Ureter (tissue), 1 donor: ENCODE data around the gene GSAP. TPM values are rescaled to one million over a fixed set of nuclear protein-coding genes. Genes with fewer than 3 reads are reported as not detected.

Experiments
- DNase-seq: peaks from one replicate; pipeline ENCODE4 v3.0.0-alpha.2; 2020; ENCODE audit warnings: low spot score
- total RNA-seq: library from RNA; stranded (reverse); gene quantifications from one replicate; pipeline ENCODE4 v1.2.4, GENCODE V29; 2023
- donor health status: DM: yes; HTN: yes; CAD: no.

The GSAP gene
- total RNA-seq, 1 donor from 2014 or later = 39.7 TPM

DNA sequence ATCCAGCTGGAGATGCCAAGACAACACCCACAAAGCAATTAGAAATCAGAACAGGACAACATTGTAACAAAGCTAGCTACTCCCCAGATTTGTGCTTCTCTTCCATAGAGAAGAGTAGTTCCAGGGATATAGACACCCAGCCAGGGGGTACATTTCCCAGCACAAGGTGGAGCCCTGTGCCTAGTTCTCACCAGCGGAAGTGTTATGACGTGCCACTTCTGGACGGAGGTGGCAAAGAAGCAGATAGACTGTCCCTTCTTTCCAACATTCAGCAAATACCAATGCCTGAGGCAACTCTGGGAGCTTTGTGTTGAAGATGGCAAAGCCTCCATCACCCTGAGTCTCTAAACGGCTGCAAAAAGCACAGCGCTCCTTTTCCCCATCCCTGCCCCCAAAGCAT lies 23.4 kb upstream of the GSAP start:
- no peak for DNase-seq

DNA sequence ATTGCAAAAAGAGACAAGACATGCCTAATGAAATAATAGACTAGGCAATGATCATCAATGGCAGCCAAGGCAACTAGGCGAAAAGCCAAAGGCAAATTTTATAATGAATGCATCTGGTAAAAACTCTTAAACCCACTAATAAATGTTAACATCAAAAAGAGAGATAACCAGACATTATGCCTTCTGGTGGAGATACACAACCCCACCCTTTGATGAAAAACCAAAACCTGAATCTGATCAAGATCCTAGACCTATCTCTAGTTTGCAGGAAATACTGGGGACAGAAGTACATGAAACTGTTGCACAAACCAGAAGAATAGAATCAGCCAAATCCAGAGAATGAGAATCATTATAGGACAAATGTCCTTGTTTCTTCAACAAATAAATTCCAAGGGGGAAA lies 22.0 kb upstream of the GSAP start:
- DNase-seq = no peak

DNA sequence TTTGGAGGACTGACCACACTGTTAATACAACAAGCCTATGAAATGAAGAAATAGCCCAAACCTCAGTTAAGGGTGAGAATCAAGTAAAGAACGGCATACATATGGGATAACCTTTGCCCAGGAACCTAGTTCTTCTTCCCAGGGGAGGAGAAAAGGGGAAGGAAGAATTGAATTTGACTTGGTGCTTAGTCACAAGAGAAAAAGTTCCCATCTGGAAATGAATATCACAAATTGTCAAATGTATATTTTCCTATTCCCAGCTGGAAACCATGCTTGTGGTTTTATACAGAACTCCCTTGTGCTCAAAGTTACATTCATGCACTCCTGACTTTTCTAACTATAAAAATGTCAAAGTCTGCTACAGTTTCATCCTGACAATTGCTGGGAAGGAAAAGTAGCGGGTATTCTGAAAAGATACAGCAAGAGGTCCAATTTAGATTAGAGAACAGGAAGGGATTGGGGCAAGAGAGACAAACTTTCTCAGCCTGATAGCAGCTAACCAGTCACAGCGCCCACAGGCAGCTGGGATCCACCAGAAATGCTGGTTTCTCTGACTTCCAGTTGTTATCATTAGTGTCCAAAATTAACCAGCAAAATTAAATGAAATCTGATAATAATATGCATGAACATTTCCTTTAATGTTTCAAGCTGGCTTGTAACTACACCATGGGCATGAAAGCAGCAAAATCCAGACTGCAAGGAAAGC lies 18.6 kb upstream of the GSAP start:
- no peak for DNase-seq

DNA sequence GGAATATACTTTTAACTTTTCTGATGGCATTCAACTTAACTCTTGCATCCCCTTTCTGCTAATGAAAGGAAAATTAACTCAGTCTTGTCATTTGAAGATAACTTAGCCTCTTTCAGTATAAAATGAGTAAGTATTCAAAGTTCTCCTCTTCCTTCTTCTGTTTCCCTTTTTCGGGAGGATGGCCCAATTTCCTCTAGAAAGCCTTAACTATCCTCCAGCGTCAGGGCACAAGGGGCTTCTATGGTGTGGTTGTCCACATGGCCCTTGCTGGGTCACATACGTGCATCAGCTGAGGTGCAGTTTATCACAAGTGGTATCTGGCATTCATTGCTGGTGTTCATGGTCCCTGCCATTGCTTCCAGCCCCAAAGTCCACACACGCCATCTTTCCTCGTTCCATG lies 17.8 kb upstream of the GSAP start:
- no peak for DNase-seq

DNA sequence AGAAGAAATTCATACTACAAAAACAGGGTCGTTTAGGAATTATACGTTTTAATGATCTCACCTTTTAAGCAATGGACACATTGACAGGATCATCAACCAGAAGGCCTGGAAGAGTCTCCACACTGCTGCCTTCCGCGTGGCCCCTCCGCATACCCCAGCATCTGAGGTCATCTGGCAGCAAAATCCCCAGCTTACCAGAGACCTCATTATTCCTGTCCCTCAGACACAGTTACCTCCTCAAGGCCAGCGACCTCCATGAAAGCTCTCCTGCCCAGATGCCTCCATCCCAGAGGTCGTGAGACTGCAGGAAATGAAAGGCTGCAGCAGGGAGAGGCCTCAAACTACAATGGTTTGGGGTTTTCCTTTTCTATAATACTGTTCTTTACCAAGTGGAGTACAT lies 14.8 kb upstream of the GSAP start:
- no peak for DNase-seq

DNA sequence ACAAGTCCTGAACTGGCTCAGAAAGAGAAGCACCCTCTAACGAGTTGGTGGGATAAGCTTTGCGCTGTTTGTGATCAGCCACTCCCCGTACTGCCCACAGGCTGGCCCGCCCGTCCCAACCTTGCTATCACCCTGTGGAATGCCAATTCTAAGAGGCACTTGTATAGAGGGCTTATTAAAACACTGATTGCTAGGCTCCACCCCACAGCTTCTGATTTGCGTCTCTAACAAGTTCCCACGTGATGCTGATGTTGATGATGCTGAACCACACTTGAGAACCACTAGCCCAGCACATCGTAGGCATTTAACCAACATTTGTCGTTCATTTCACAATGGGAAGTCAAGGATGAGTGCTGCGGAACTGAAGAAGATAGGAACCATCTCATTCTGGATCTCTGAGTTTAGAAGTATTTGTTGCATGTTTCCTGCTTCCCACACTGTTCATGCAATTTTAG lies 12.7 kb upstream of the GSAP start:
- DNase-seq = no peak

DNA sequence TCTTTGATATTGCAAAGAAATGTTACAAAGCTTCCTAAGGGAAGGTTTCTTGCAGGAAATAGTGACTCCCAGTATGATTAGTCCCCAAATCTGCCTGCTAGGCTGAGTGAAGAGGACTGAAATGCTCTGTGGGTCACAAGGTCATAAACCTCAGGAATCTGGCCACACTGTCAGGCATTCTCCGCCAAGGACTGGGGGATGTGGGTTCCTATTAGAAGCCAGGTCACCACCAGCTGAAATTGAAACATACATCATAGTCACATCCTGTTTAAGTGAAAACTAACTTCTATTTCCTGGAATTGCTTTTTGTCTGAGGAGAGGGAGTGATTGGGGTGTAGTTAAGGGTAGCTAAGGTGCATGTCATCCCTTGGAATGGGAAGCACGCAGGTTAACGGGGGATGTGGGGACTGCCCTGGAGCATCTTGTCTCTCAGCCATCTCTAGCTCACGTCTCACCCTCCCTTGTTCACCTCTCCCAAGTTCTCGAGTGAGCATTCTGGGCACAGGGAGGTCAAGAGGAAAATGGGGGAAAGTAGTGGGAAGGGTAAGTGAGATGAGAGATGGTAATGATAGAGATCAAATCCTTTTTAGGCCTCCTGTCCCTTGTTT lies 12.0 kb upstream of the GSAP start:
- DNase-seq = no peak

DNA sequence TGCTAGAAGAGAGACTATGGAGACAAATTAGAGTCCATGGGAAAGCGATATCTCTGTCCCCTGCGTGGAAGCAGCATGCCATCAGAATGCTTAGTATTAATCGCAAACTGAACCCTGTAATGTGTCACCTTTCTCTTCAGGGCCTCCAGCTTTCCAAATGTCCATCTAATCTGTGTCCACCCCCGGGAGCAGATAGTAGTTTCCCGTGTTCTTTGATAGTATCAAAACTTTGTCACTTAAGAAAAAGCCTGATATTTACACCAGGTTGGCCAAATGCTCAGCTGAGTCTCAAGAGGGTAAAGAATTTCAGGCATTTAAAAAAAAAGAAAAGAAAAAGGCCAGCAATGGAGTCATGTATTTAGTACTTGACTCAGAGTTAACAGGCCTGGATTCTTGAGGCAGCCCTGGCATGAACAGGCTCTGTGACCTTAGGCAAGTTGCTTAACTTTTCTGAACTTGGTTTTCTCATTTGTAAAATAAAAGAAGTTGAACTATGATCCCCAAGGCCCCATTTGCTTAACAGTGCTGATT lies 10.4 kb upstream of the GSAP start:
- no peak for DNase-seq

DNA sequence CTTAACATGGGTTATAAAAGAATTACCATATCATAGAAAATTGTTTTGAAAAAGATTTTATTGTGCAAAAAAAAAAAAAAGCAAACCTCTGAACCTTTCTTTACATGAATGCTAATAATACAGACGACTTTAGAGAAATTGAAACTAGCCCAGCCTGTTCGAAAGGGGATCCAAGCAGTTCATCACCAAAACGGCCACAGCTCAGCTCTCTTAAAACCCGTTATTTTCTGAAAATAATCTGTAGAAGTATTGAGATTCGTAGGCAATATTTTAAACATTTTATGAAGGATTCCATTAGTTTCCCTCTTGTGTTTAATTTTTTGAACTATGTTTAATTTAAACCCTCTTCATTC lies 9.9 kb upstream of the GSAP start:
- no peak for DNase-seq

DNA sequence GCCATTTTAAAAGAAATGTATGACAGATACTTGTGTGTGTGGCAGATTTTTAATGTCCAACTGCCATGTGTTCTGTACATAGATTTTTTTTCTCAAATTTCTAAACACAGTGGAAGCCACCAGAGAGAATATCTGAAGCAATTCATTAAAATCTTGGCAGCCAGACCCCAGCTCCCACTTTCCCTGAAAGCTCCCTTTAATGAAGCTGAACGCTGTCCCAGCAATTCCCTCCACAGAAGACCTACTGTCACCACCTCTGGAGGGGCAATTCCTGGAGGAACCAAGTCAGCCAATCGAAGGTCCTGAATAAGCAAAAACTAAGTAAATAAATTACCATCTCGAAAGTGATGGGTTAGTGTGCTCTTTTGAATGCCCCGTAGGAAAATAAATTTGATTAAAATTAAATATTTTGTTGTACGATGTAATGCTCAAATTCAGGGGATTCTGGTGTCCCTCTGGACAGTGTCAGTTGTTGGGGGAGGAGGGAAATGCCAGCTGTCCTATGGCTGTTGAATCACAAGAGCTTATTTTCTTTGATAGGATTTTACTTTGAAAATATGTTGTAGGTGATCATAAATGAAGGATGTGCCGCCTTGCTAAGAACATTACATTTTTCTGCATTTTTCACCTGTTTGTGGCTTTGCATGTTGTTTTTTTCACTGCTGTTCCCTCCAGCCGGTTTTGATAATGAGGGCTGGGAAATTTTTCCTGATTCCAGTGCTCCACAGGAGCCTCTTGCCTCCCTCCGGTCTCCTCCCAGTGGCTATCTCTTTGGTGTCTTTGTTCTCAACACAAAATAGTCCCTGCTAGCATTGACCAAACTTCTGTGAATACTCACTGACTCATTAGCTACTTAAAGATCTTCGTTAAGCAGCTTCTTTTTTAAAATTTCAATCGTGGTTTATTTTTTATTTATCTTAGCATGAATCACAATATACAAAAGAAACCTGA lies 9.2 kb upstream of the GSAP start:
- no peak for DNase-seq

DNA sequence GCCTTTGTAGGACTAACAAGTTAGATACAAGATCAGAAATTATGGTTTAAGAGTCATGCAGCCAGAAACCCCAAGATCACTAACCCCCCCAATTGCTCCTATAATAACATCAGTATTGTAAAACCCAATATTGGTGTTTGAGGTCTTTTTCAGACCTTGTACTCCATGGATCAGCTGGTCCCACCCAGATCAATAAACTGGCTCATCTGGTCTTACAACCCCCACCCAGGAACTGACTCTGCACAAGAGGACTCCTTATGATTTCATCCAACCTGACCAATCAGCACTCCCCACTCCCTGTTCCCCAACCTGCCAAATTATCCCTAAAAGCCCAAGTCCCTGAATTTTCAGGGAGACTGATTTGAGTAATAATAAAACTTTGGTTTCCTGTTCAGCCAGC lies 6.4 kb upstream of the GSAP start:
- DNase-seq = no peak

DNA sequence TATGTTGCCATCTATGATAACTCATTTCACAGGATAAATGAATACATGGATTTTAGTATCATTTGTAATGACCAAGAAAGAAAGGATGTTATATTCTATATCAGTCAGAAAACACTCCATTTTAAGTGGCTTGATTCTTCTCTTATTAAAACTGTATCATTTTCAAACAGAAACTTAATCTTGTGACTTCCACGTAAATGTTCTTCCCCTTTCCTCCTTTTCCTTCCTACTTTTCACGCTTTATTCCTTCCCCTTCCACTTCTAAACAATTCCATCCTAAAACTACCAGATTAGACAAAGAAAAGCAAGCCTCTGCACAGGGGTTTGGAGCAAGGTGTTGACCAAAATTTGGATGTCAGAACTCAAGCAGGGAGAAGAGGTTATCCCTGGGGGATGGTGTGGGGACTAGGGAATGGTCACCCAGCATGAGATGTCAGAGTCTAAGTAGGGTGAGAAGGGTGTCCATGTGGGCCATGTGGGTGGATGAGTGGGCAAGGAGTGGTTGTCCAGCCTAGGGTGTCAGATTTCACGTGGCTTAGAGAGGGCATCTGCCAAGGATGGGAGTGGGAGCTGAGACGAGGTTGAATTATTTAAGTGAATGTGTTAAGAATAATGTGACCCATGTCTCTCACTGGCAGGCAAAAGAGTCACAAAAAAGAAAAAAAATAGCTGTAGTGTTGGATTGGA lies 5.0 kb upstream of the GSAP start:
- DNase-seq = no peak

DNA sequence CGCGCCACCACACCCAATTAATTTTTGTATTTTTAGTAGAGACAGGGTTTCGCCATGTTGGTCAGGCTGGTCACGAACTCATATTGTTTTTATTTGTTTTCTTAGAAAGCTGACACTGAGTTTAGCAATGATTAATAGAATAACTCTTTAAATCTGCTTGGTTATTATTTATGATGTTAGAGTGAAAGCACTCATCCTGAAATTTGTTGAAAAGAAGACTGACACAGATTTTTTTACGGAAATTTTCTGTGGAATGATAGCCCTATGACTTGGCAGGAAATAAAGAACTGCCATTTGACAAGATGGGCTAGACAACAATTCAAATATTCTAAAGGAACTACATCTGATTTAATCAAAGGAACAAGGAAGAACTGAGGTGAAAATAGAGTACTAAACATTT lies 4.3 kb upstream of the GSAP start:
- DNase-seq = no peak

DNA sequence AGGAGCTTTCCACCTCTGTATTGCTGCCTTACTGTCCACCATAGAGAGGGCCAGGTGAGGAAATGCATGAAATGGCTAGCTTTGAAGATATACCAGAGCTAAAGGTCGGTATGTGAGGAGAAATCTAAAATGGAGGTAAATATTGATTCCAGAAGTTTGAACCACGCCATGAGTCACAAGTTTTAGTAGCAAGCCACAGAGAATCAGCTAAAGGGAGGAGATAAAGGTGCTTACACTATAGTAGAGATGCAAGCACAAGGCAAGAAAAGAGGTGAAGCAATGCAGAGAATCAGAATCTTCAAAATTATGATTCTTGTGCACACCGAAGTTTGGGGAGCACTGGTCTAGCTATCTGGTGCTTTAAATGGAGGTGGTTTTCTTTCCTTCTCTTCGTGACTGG lies 3.0 kb upstream of the GSAP start:
- DNase-seq = no peak

DNA sequence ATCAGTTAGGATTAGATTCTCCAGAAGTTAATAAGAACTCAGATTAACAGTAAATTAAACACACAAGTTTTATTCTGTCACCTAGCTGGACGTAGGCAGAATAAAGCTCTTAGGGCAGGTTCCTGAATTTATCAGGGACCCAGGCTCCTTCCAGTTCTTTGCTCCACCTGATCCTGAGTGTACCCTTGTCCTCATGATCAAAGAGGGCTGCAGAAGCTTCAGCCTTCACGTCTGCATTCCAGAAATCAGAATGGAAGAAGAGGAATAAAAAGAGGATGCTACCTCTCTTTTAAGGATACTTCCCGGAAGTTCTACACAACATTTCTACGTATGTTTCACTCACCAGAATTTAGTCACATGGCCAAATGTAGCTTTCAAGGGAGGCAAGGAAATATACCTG lies 1.7 kb upstream of the GSAP start:
- DNase-seq = no peak

DNA sequence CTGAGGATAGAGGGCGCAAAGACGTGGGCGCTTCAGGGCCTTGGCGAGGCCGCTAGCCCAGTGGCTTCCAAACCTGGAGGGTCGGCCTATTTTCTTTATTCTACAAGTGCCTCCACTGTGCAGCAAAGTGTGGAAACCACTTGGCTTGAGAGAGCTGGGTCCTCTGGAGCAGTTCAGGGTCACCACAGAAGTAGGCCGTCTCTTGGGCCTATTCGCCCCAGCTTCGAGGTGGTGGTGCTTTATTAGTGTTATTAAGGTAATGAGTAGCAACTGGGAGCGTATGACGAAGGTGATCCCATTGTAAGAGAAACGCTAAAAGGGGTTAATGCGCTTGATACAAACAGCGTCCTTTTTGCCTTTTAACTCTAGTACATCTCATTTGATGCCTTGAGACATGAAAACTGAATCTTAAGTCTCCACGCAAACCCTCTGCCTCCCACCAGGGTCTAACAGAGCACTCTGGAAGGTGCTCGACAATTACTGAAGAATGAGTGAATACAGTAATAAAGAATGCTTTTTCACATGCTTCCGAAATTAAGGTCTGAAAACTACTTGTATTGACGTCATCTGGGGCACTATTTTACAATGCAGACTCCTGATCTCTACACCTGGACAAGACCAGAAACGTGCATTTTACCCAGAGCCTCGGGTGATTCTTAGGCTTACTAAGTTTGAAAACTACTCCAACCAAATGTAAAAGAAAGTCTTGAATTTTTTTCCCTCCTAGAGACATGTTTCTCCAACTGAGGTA lies 647 bp upstream of the GSAP start:
- no peak for DNase-seq

DNA sequence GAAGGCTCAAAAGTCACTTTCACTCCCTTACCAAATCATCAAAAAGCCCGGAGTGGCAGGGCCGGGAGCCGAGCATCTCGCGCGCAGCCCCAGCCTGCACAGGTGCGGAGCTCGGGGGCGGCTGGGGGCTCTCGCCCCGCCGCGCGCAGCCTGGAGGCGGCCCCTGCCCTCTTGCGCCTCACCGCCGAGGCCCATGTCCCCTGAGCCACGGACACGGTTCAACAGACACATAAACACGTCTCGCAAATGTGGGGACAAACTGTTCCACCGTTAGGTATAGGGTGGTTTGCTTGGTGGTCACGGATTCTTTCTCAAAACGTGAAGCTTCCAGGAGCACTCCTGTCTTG lies 700 bp downstream of the GSAP start:
- DNase-seq = no peak

DNA sequence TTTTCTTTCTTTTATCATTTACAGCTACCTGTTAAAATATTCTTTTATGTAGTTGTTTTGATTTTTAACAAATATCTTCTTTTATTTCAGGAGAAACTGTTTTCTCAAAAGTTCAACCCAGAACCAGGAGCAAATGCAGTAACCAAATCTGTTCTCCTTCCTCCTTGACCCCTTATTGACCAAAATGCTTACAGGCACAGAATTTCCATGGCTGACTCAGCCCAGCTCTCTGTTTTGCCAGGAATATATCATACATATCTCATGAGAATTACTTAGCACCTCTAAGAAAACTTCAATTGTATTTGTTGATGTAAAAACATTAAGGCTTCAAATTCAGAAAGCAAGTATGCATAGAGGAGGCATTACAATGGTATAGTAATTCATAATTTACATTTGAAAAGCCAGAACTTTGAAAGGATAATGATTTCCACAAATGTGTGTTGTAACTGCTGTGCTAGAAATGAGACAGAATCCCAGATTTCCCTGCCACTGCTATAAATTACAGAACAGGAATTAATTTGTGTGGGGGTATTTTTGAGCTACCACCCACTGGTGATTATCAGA lies 2.2 kb downstream of the GSAP start:
- DNase-seq = no peak

DNA sequence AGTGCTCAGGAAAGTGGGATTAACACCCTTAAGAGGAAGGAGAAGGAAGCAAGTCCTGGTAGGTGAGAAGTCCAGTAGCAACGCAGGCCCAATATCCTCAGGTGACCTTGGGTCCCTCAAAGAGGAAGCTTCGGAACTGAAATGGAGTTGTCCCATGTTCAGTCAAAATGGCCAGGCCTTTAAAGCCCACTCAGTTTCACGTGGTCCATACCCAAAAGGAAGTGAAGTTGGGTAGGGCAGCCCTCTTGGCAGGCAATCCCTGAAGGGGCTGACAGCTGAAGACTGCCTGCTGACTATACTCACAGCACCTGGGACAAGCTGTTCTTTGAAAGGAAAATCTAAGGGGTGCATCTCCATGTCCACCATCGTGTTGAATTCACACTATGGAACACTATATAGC lies 3.0 kb downstream of the GSAP start:
- no peak for DNase-seq

DNA sequence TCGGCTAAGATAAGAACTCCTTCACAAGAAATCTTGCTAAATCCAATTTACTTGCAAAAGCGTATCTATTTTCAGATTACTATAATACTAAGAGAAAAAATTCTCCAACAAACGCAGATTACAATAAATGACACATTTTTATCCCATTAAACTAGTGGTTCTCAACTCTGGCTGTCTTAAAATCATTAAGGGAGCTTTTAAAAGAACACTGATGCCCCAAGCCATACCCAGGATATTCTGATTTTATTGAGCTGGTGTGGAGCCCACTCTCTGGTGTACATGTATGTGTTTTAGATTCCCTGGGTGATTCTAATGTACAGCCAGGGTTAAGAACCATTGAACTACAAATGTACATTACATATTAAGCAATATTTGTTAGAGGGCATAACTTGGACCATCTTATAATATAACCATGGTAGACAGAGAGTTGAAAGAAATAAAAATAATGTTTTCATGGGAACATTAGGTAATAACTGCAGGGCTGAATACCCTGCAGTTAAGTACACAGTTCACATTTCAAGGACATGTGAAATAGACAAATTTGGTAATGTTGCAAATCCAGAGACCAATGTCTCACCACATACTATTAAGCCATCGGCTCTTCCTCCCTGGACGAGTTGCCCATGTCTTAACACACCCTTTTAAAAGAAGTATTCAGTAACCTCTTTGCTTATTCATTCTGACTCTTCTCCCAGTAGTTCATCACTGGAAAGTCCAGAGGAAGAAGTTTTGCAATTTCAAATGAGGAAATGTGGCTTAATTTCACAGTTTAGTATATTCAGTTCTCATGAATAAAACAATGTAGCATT lies 6.2 kb downstream of the GSAP start:
- no peak for DNase-seq
